NCI-H82 treated with DMSO at 0.1 percent for 48 hours (cell line): Measurements from ENCODE around the gene ANKS1B.

ENCODE experiments used
- DNase-seq: peaks from one replicate; lab custom pipeline; 2025; ENCODE audit not compliant: unreplicated experiment; lab: John Stamatoyannopoulos, UW

Gene ANKS1B

DNA sequence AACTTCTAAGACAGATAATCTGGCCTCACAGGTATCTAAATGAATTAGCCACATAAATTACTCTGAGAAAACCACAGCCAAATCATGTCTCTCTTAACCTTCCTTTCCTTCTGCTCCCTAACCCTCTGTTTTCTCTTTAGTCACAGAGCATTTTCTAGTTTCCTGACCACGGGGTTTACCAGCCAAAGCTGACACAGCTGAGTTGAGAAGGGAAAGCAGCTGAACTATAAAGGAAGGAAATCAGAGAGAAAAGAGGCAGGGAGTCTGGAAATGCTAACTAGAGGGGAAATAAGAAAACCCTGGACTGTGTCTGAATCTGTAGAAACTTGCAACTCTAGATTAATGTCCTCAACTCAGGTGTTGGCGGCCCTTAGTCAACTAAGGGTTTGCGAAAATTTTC is 24.4 kb downstream of the ANKS1B start:
- DNase-seq, result peak; percentile 86

GRCh38 chr12:99959549-99960170 is 25.1 kb downstream of the ANKS1B start:
- DNase-seq, result peak; percentile 86

DNA sequence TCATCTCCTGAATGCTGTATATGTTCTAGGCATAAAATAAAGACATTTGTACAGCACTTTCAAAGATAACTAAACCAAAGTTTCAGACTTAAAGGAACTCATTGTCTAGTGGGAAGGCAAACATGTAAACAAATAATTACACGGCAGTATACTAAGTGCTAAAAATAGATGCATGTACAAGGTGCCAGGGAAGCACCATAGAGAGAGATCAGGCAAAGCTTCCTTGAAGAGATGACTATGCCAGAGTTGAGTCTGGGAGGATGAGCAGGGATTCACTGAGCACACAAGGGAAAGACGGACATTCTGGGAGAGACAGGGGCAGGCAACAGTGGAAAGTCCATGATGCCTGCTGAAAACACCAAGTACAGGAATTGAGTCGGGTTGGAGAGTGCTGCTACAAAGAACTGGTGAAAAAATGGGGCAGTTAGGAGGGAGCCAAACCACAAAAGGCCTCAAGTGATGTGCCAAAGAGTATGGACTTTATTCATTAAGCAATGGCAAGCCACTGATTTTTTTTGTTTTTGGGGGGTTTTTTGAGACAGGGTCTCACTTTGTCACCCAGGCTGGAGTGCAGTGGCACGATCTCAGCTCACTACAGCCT is 26.8 kb downstream of the ANKS1B start:
- no peak for DNase-seq

DNA sequence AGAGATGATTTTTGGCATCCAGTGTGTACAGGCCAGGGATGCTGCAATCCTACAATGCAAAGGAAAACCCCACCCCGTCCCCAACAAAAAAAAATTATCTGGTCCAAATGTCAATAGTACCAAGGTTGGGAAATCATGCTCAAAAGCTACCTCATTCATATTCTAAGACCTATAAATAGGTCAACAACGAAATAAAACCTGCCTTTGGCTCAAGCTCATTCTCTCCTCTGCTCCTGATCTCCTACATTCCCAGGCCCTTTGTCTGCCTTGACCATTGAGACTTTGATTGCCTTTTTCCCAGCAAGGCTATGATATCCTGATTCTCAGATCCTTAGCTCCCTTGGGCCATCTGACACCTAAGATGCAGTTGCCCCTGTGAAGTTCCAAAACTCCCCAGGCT is 30.0 kb downstream of the ANKS1B start:
- DNase-seq, result no peak

- DNase-seq, result no peak
Measured at GRCh38 chr12:99948370-99948769, 36.4 kb downstream of the ANKS1B start.

DNA sequence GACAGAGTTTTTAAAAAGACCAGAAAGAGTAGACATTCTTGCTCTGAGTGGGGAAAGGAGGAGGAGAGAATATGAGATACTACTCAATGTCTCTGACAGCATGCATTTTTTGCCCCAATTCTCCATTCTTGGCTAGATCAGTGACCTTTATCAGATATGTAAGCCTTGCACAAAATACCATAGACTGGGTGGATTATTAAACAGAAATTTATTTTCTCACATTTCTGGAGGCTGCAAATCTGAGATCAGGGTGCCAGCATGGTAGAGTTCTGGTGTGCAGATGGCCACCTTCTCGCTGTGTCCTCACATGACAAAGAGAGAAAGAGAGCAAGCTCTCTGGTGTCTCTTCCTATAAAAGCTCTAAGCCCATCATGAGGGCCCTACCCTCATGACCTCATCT is 38.6 kb downstream of the ANKS1B start:
- no peak for DNase-seq

GRCh38 chr12:99935608-99936007 is 49.1 kb downstream of the ANKS1B start:
- no peak for DNase-seq

GRCh38 chr12:99926511-99927169 is 58.1 kb downstream of the ANKS1B start:
- DNase-seq, result no peak

GRCh38 chr12:99920353-99920960 is 64.3 kb downstream of the ANKS1B start:
- peak; percentile 68 for DNase-seq

- no peak for DNase-seq
Measured at GRCh38 chr12:99917711-99918402, 66.9 kb downstream of the ANKS1B start.

- DNase-seq, result no peak
Measured at GRCh38 chr12:99916555-99916954, 68.2 kb downstream of the ANKS1B start.

DNA sequence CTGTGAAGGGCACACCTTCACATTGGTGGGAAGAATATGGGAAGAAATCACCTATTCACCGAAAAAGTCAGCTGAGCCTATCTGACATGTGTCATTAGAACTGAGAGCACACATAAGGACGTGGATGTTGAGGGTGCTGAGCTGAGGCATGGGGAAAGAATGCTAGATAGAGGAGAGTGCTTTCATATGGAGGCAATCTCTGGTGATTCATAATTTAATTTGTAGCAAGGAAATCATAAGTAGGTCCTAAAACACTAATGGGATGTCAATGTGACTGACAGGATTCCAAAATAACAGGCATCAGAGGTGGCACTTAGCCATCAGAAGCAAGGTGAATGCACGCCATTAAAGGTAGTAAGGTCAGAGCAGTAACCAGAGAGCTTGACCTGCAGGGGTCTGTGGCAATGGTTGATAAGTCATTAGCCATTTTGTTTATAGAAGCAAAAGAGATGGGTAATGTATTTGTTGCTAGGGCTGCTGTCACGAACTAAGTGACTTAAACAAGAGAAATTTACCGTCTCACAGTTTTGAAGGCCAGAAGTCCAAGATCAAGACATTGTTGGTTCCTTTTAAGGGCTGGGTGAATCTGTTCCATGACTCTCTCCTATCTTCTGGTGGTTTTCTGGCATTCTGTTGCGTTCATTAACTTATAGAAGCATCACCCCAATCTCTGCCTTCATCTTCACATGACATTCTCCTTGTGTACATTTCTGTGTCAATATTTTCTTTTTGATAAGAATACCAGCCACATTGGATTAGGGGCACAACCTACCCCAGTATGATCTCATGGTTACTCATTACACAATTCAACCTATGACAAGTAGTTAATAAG is 69.3 kb downstream of the ANKS1B start:
- no peak for DNase-seq

DNA sequence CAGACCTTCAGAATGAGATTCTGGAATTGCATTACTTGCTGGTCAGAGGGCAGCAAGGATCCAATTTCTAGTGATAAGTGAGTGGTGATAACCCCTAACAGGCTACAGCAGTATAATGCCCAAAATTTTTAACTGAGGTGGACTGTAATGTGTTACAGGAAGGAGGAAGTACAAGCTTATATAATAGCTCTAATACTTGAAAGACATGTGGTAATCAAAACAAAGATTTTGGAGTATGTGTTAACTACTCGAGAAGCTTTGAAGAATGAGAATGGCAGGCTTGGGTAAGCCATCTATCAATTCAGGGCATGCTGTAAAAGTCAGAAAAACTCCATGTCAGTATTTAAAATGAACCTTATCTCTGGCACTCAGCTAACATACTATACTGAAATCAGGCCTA is 70.5 kb downstream of the ANKS1B start:
- no peak for DNase-seq

DNA sequence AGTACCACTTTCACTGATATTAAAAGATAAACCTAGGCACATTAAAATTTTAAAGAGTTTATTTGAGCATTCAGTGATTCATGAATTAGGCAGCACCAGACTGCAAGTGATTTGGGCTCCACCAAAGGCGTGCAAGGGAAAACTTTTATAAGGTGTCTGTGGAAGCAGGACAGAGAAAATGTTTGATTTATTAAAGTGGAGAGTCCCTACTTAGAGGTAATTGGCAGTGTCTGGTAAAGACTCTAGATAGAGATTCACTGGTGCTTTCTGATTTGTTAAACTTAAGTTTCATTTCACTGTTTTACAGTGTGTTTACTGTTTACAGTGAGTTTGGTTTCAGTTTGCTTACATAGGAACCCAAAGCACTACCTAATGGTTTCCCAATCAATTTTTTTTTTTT is 72.8 kb downstream of the ANKS1B start:
- DNase-seq, result no peak

- DNase-seq, result no peak
Measured at GRCh38 chr12:99911081-99911480, 73.7 kb downstream of the ANKS1B start.

GRCh38 chr12:99910342-99910741 is 74.4 kb downstream of the ANKS1B start:
- DNase-seq, result no peak

- DNase-seq, result no peak
Measured at GRCh38 chr12:99906786-99907579, 77.8 kb downstream of the ANKS1B start.

DNA sequence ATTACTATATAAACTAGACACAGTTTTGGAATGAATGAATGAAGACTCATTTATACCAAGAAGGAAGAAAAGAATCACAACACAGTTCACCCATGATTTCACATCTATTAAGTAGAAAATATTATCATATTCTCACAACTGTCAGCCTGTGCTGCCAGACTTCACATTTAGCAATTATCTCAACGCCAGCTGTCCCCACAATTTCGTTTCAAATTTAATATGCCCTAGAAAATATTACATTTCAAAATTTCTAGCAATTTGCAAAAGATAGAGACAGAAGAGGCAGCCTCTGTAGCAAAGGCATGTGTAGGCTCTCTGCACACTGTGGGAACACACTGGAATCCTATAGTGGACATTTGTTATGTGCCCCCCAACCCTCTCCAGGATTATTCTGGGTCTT is 83.6 kb downstream of the ANKS1B start:
- no peak for DNase-seq

DNA sequence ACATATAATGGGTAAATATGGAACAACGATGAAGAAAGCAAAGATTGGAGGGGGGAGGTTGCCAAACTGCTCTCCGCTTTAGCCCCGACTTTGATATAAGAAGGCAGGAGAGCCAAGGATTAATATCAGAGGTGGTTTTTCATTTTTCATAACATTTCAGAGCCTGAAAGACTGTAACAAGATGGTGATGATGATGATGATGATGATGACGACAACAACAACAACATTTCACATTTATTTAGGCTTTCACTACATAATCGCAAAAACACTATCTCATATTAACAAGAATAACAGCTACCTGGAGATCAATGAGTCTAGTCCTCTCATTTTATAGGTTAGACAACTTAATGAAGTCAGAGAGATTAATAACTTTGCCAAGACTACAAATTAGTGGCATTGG is 86.1 kb downstream of the ANKS1B start:
- DNase-seq, result no peak

GRCh38 chr12:99879439-99879838 is 105.3 kb downstream of the ANKS1B start:
- no peak for DNase-seq
